SK-N-SH (cell line): ENCODE results near the gene RAP1GAP.

Source experiments
- GABPA ChIP-seq: IDR thresholded peaks from 2 replicates; pipeline ENCODE4 v1.4.0; 2012; ENCODE audit warnings: low read depth, mild to moderate bottlenecking
- JUND ChIP-seq: IDR thresholded peaks from 2 replicates; pipeline ENCODE4 v1.4.0; 2012
- MXI1 ChIP-seq: IDR thresholded peaks from 2 replicates; pipeline ENCODE4 v1.6.1; 2012; ENCODE audit warnings: mild to moderate bottlenecking, low read depth, low read length, improper control_type of control experiment
- RCOR1 ChIP-seq: fragments of 150-350 bp; IDR thresholded peaks from 2 replicates; pipeline ENCODE4 v1.6.1; 2017; ENCODE audit warnings: antibody characterized with exemption, low read length
- TAF1 ChIP-seq: IDR thresholded peaks from 2 replicates; pipeline ENCODE4 v1.6.1; 2012; ENCODE audit warnings: low read depth, mild to moderate bottlenecking, low read length, moderate library complexity, borderline replicate concordance
- YY1 ChIP-seq: IDR thresholded peaks from 2 replicates; pipeline ENCODE4 v1.4.0; 2012; ENCODE audit warnings: low read depth, mild to moderate bottlenecking
- TF ChIP-seq, protein P1 (sequence below): fragments of 200-600 bp; sonication (generic); IDR thresholded peaks from 2 replicates; pipeline ENCODE4 v1.6.1; 2017; ENCODE audit warnings: antibody characterized with exemption, mild to moderate bottlenecking, moderate library complexity
- TF ChIP-seq, protein P2 (sequence below): IDR thresholded peaks from 2 replicates; pipeline ENCODE4 v1.4.0; 2012; ENCODE audit warnings: low read depth

DNA sequence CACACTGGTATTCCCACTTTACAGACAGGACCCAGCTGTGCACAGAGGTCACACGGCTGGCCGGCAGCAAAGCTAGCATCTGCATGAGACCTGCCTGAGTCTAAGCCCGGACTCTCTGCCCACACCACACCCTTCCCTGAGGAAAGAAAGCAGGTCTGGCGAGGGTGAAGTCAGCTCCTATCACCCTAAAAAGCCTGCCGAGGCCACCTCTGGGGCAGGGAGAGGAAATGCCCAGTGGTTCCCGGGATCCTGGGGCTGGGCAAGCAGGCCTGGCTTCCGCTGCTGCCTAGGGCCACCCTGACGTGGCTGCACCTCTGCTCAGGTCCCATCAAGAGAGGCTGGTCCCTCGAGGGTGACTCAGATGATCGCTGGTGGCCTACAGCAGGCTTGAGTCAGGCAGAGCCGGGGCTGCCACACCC, 42.2 kb downstream of the RAP1GAP start:
- TF ChIP-seq, protein P1, sequence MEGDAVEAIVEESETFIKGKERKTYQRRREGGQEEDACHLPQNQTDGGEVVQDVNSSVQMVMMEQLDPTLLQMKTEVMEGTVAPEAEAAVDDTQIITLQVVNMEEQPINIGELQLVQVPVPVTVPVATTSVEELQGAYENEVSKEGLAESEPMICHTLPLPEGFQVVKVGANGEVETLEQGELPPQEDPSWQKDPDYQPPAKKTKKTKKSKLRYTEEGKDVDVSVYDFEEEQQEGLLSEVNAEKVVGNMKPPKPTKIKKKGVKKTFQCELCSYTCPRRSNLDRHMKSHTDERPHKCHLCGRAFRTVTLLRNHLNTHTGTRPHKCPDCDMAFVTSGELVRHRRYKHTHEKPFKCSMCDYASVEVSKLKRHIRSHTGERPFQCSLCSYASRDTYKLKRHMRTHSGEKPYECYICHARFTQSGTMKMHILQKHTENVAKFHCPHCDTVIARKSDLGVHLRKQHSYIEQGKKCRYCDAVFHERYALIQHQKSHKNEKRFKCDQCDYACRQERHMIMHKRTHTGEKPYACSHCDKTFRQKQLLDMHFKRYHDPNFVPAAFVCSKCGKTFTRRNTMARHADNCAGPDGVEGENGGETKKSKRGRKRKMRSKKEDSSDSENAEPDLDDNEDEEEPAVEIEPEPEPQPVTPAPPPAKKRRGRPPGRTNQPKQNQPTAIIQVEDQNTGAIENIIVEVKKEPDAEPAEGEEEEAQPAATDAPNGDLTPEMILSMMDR = no peak
- TF ChIP-seq, protein P2, sequence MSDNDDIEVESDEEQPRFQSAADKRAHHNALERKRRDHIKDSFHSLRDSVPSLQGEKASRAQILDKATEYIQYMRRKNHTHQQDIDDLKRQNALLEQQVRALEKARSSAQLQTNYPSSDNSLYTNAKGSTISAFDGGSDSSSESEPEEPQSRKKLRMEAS = no peak
- TF ChIP-seq YY1 (no peak), RCOR1 (no peak), MXI1 (no peak), TAF1 (no peak), JUND (no peak), GABPA (no peak)
